Glutamatergic neuron (in vitro differentiated cells): ENCODE data around the gene FLRT2. TPM values are rescaled to one million over a fixed set of nuclear protein-coding genes. Genes with fewer than 3 reads are reported as not detected.

ENCODE experiments used
- DNase-seq: peaks from one replicate; pipeline ENCODE4 v3.0.0; 2022
- H3K27ac Mint-ChIP-seq: one replicate; pipeline ENCODE4 v1.8.0; 2020; ENCODE audit warnings: mild to moderate bottlenecking, mixed read lengths, inconsistent platforms; ENCODE audit not compliant: unreplicated experiment
- H3K27me3 Mint-ChIP-seq: one replicate; pipeline ENCODE4 v1.8.0; 2020; ENCODE audit warnings: mild to moderate bottlenecking, moderate library complexity, mixed read lengths, inconsistent platforms; ENCODE audit not compliant: unreplicated experiment
- H3K36me3 Mint-ChIP-seq: one replicate; pipeline ENCODE4 v1.8.0; 2020; ENCODE audit warnings: mild to moderate bottlenecking, mixed read lengths, inconsistent platforms; ENCODE audit not compliant: unreplicated experiment
- H3K4me1 Mint-ChIP-seq: one replicate; pipeline ENCODE4 v1.8.0; 2020; ENCODE audit warnings: mild to moderate bottlenecking, low read depth, mixed read lengths, inconsistent platforms; ENCODE audit not compliant: unreplicated experiment
- H3K4me3 Mint-ChIP-seq: one replicate; pipeline ENCODE4 v1.8.0; 2020; ENCODE audit warnings: mild to moderate bottlenecking, mixed read lengths, inconsistent platforms; ENCODE audit not compliant: unreplicated experiment
- H3K9me3 Mint-ChIP-seq: one replicate; pipeline ENCODE4 v1.8.0; 2020; ENCODE audit warnings: mild to moderate bottlenecking, moderate library complexity, mixed read lengths, inconsistent platforms; ENCODE audit not compliant: unreplicated experiment
- CTCF ChIP-seq: fragments of 200-600 bp; sonication (generic); IDR thresholded peaks from one replicate; pipeline ENCODE4 v1.5.0; 2021; ENCODE audit not compliant: partially characterized antibody, unreplicated experiment
- total RNA-seq: library from RNA; stranded (reverse); fragmentation: NEBNext Ultra II Directional; extraction: Animal tissue kit (Norgen Biotek cat#: 25700); gene quantifications from one replicate; pipeline ENCODE4 v1.2.1, GENCODE V29; 2021; ENCODE audit not compliant: unreplicated experiment

Gene FLRT2
- total RNA-seq, 1 donor from 2014 or later = 69.6 TPM

- peaks cover 2% of the 10 kb centered on the region for H3K27me3 Mint-ChIP-seq
- peaks cover 27% of the 10 kb centered on the region for H3K4me1 Mint-ChIP-seq
- H3K4me3 Mint-ChIP-seq = no peak overlapping the region
- DNase-seq = no peak
- H3K27ac Mint-ChIP-seq = peak overlapping the region; percentile 78
- H3K9me3 Mint-ChIP-seq = no peaks in the 10 kb centered on the region
- TF ChIP-seq CTCF = no peak
- H3K36me3 Mint-ChIP-seq = no peaks in the 10 kb centered on the region
Measured at GRCh38 chr14:85583380-85583779, 53.4 kb downstream of the FLRT2 start.

- no peak for TF ChIP-seq CTCF
- Mint-ChIP-seq H3K27me3 (no peaks in the 10 kb centered on the region), H3K9me3 (no peaks in the 10 kb centered on the region), H3K4me1 (peaks cover 21% of the 10 kb centered on the region), H3K4me3 (no peak overlapping the region), H3K36me3 (peaks cover 8% of the 10 kb centered on the region), H3K27ac (no peak overlapping the region)
- no peak for DNase-seq
Measured at GRCh38 chr14:85584481-85584880, 54.5 kb downstream of the FLRT2 start.

GRCh38 chr14:85587151-85587711 is 57.3 kb downstream of the FLRT2 start:
- Mint-ChIP-seq H3K27me3 (no peaks in the 10 kb centered on the region), H3K4me1 (peaks cover 18% of the 10 kb centered on the region), H3K27ac (no peak overlapping the region), H3K4me3 (no peak overlapping the region), H3K9me3 (peaks cover 2% of the 10 kb centered on the region), H3K36me3 (peaks cover 17% of the 10 kb centered on the region)
- no peak for DNase-seq
- TF ChIP-seq CTCF = no peak

GRCh38 chr14:85590784-85591183 is 60.8 kb downstream of the FLRT2 start:
- Mint-ChIP-seq H3K27me3 (no peaks in the 10 kb centered on the region), H3K36me3 (peaks cover 17% of the 10 kb centered on the region), H3K27ac (no peak overlapping the region), H3K9me3 (peaks cover 2% of the 10 kb centered on the region), H3K4me3 (no peak overlapping the region), H3K4me1 (peaks cover 4% of the 10 kb centered on the region)
- TF ChIP-seq CTCF = no peak
- DNase-seq = no peak

GRCh38 chr14:85594217-85594616 is 64.3 kb downstream of the FLRT2 start:
- H3K27me3 Mint-ChIP-seq = no peaks in the 10 kb centered on the region
- no peak overlapping the region for H3K4me3 Mint-ChIP-seq
- H3K27ac Mint-ChIP-seq = no peak overlapping the region
- DNase-seq = no peak
- peaks cover 10% of the 10 kb centered on the region for H3K36me3 Mint-ChIP-seq
- H3K4me1 Mint-ChIP-seq = peaks cover 23% of the 10 kb centered on the region
- peaks cover 6% of the 10 kb centered on the region for H3K9me3 Mint-ChIP-seq
- TF ChIP-seq CTCF = no peak
